Activated T-cell treated with anti-CD3 and anti-CD28 coated beads, Interleukin-2, amount 50 U/mL, for 72 hours (primary cell): ENCODE measurements around the gene GRID2. TPM values are rescaled to one million over a fixed set of nuclear protein-coding genes. Genes with fewer than 3 reads are reported as not detected.

Experiments
- ATAC-seq, 2 donors: fragments of 150-1000 bp; cut with Tn5 transposase; replicated peaks in 1 of 2; 2 replicates each; pipeline ENCODE4 v1.10.0; 2021; ENCODE audit warnings: moderate library complexity in 2 of 2, mild to moderate bottlenecking in 1 of 2
- DNase-seq, 2 donors: peaks; one replicate each; pipeline ENCODE4 v3.0.0; 2021 to 2022; ENCODE audit warnings: mixed read lengths in 1 of 2
- H3K27ac Mint-ChIP-seq: one replicate; pipeline ENCODE4 v1.8.0; 2022; ENCODE audit warnings: mild to moderate bottlenecking, moderate library complexity, mixed read lengths
- H3K27me3 Mint-ChIP-seq: one replicate; pipeline ENCODE4 v1.8.0; 2022; ENCODE audit warnings: low read depth, mixed read lengths
- H3K36me3 Mint-ChIP-seq, 2 donors: one replicate each; pipeline ENCODE4 v1.8.0; 2022; ENCODE audit warnings: mixed read lengths in 2 of 2, mild to moderate bottlenecking in 1 of 2; ENCODE audit not compliant: insufficient read depth in 2 of 2
- H3K4me1 Mint-ChIP-seq: one replicate; pipeline ENCODE4 v1.8.0; 2022; ENCODE audit warnings: low read depth, mixed read lengths
- H3K4me3 Mint-ChIP-seq, 2 donors: one replicate each; pipeline ENCODE4 v1.8.0; 2022; ENCODE audit warnings: mild to moderate bottlenecking in 2 of 2, mixed read lengths in 2 of 2, moderate library complexity in 2 of 2
- H3K9me3 Mint-ChIP-seq, 2 donors: one replicate each; pipeline ENCODE4 v1.8.0; 2022; ENCODE audit warnings: mixed read lengths in 2 of 2
- total RNA-seq, 2 donors: library from RNA; stranded (reverse); gene quantifications; one replicate each; pipeline ENCODE4 v1.2.3, GENCODE V29; 2022

GRID2 gene
- total RNA-seq, 2 donors from 2014 or later: not detected

- Mint-ChIP-seq H3K27ac (no peak overlapping the region), H3K4me1 (no peaks in the 10 kb centered on the region), H3K9me3 (peaks cover 3 to 4% of the 10 kb centered on the region in 2 donors)
These were observed 24.3 kb downstream of the GRID2 start for GRCh38 chr4:92328095-92328494.

GRCh38 chr4:92333016-92333415, 29.2 kb downstream of the GRID2 start:
- Mint-ChIP-seq H3K4me3 (no peak overlapping the region), H3K4me1 (no peaks in the 10 kb centered on the region), H3K27ac (no peak overlapping the region), H3K36me3 (no peaks in the 10 kb centered on the region), H3K9me3 (peaks cover 3 to 4% of the 10 kb centered on the region in 2 donors), H3K27me3 (no peaks in the 10 kb centered on the region)
- ATAC-seq (no peak), DNase-seq (no peak)

More at GRCh38 chr4:92328095-92328494, 24.3 kb downstream of the GRID2 start:
- Mint-ChIP-seq H3K36me3 (no peaks in the 10 kb centered on the region), H3K4me3 (no peak overlapping the region), H3K27me3 (no peaks in the 10 kb centered on the region)
- DNase-seq (no peak), ATAC-seq (no peak)

- no peaks in the 10 kb centered on the region for H3K4me1 Mint-ChIP-seq
- no peaks in the 10 kb centered on the region for H3K27me3 Mint-ChIP-seq
These were observed 31.1 kb downstream of the GRID2 start for GRCh38 chr4:92334716-92335350.

GRCh38 chr4:92339676-92340075, 35.9 kb downstream of the GRID2 start:
- H3K27ac Mint-ChIP-seq: no peak overlapping the region
- H3K4me1 Mint-ChIP-seq: no peaks in the 10 kb centered on the region
- H3K27me3 Mint-ChIP-seq: no peaks in the 10 kb centered on the region
- no peaks in the 10 kb centered on the region for H3K36me3 Mint-ChIP-seq
- peaks cover 0 to 6% of the 10 kb centered on the region in 2 donors for H3K9me3 Mint-ChIP-seq
- H3K4me3 Mint-ChIP-seq: no peak overlapping the region
- DNase-seq (no peak), ATAC-seq (no peak)

More at GRCh38 chr4:92334716-92335350, 31.1 kb downstream of the GRID2 start:
- H3K9me3 Mint-ChIP-seq: peaks cover 3 to 4% of the 10 kb centered on the region in 2 donors
- H3K4me3 Mint-ChIP-seq: no peak overlapping the region
- ATAC-seq (no peak), DNase-seq (no peak)
- H3K36me3 Mint-ChIP-seq: no peaks in the 10 kb centered on the region
- no peak overlapping the region for H3K27ac Mint-ChIP-seq

GRCh38 chr4:92344216-92344615, 40.5 kb downstream of the GRID2 start:
- H3K4me1 Mint-ChIP-seq: no peaks in the 10 kb centered on the region
- no peaks in the 10 kb centered on the region for H3K36me3 Mint-ChIP-seq
- H3K27me3 Mint-ChIP-seq: no peaks in the 10 kb centered on the region
- no peak overlapping the region for H3K27ac Mint-ChIP-seq
- DNase-seq (no peak), ATAC-seq (no peak)
- no peak overlapping the region for H3K4me3 Mint-ChIP-seq
- peaks cover 1 to 6% of the 10 kb centered on the region in 2 donors for H3K9me3 Mint-ChIP-seq

- no peaks in the 10 kb centered on the region for H3K27me3 Mint-ChIP-seq
- DNase-seq (no peak), ATAC-seq (no peak)
- no peak overlapping the region for H3K27ac Mint-ChIP-seq
- H3K4me3 Mint-ChIP-seq: no peak overlapping the region
- H3K4me1 Mint-ChIP-seq: no peaks in the 10 kb centered on the region
- no peaks in the 10 kb centered on the region for H3K36me3 Mint-ChIP-seq
- peaks cover 1% of the 10 kb centered on the region in 2 donors for H3K9me3 Mint-ChIP-seq
These were observed 42.5 kb downstream of the GRID2 start for GRCh38 chr4:92346289-92346688.

- H3K27ac Mint-ChIP-seq: no peak overlapping the region
- peaks cover 0 to 1% of the 10 kb centered on the region in 2 donors for H3K9me3 Mint-ChIP-seq
- DNase-seq (no peak), ATAC-seq (no peak)
- H3K4me1 Mint-ChIP-seq: no peaks in the 10 kb centered on the region
- H3K36me3 Mint-ChIP-seq: no peaks in the 10 kb centered on the region
- H3K4me3 Mint-ChIP-seq: no peak overlapping the region
- no peaks in the 10 kb centered on the region for H3K27me3 Mint-ChIP-seq
These were observed 54.2 kb downstream of the GRID2 start for GRCh38 chr4:92357966-92358365.

GRCh38 chr4:92359491-92359890, 55.7 kb downstream of the GRID2 start:
- Mint-ChIP-seq H3K4me1 (no peaks in the 10 kb centered on the region), H3K4me3 (no peak overlapping the region), H3K36me3 (no peaks in the 10 kb centered on the region), H3K9me3 (peaks cover 0 to 1% of the 10 kb centered on the region in 2 donors), H3K27me3 (no peaks in the 10 kb centered on the region), H3K27ac (no peak overlapping the region)
- ATAC-seq (no peak), DNase-seq (no peak)

- ATAC-seq: no peak
- H3K4me1 Mint-ChIP-seq: no peaks in the 10 kb centered on the region
- no peaks in the 10 kb centered on the region for H3K36me3 Mint-ChIP-seq
- H3K27me3 Mint-ChIP-seq: no peaks in the 10 kb centered on the region
- no peak overlapping the region for H3K4me3 Mint-ChIP-seq
- DNase-seq: no peak
- H3K9me3 Mint-ChIP-seq: peaks cover 0 to 1% of the 10 kb centered on the region in 2 donors
- H3K27ac Mint-ChIP-seq: no peak overlapping the region
These were observed 58.3 kb downstream of the GRID2 start for GRCh38 chr4:92362028-92362427.

- Mint-ChIP-seq H3K4me1 (no peaks in the 10 kb centered on the region), H3K27ac (no peak overlapping the region), H3K36me3 (no peaks in the 10 kb centered on the region), H3K4me3 (no peak overlapping the region), H3K27me3 (no peaks in the 10 kb centered on the region), H3K9me3 (peaks cover 0 to 9% of the 10 kb centered on the region in 2 donors)
- ATAC-seq: no peak
- no peak for DNase-seq
These were observed 64.9 kb downstream of the GRID2 start for GRCh38 chr4:92368653-92369052.

GRCh38 chr4:92381616-92382015, 77.8 kb downstream of the GRID2 start:
- ATAC-seq: no peak
- H3K4me3 Mint-ChIP-seq: no peak overlapping the region
- H3K27me3 Mint-ChIP-seq: no peaks in the 10 kb centered on the region
- peaks cover 5% of the 10 kb centered on the region in 2 donors for H3K9me3 Mint-ChIP-seq
- no peak for DNase-seq
- no peaks in the 10 kb centered on the region for H3K4me1 Mint-ChIP-seq
- H3K27ac Mint-ChIP-seq: no peak overlapping the region
- H3K36me3 Mint-ChIP-seq: no peaks in the 10 kb centered on the region

GRCh38 chr4:92382128-92382527, 78.4 kb downstream of the GRID2 start:
- Mint-ChIP-seq H3K36me3 (no peaks in the 10 kb centered on the region), H3K9me3 (peaks cover 3 to 5% of the 10 kb centered on the region in 2 donors), H3K27me3 (no peaks in the 10 kb centered on the region), H3K4me1 (no peaks in the 10 kb centered on the region), H3K4me3 (no peak overlapping the region), H3K27ac (no peak overlapping the region)
- DNase-seq (no peak), ATAC-seq (no peak)

GRCh38 chr4:92387459-92388069, 83.8 kb downstream of the GRID2 start:
- no peaks in the 10 kb centered on the region for H3K4me1 Mint-ChIP-seq
- no peak overlapping the region for H3K4me3 Mint-ChIP-seq
- no peak overlapping the region for H3K27ac Mint-ChIP-seq
- DNase-seq (no peak), ATAC-seq (no peak)
- H3K36me3 Mint-ChIP-seq: no peaks in the 10 kb centered on the region
- peaks cover 2 to 3% of the 10 kb centered on the region in 2 donors for H3K9me3 Mint-ChIP-seq
- no peaks in the 10 kb centered on the region for H3K27me3 Mint-ChIP-seq

GRCh38 chr4:92399032-92399431, 95.3 kb downstream of the GRID2 start:
- Mint-ChIP-seq H3K4me1 (no peaks in the 10 kb centered on the region), H3K27ac (no peak overlapping the region), H3K9me3 (peaks cover 0 to 2% of the 10 kb centered on the region in 2 donors), H3K27me3 (no peaks in the 10 kb centered on the region), H3K36me3 (no peaks in the 10 kb centered on the region), H3K4me3 (no peak overlapping the region)
- DNase-seq (no peak), ATAC-seq (no peak)
